Muscle layer of colon (tissue), 2 donors: Measurements from ENCODE around the gene SLC2A6.

Source experiments
- H3K27ac ChIP-seq: one replicate; pipeline ENCODE4 v1.7.0; 2013; ENCODE audit warnings: low read depth, mild to moderate bottlenecking, low read length, moderate library complexity
- H3K27me3 ChIP-seq, 2 donors: one replicate each; pipeline ENCODE4 v1.7.0; 2013; ENCODE audit warnings: low read length in 2 of 2, mild to moderate bottlenecking in 2 of 2; ENCODE audit not compliant: insufficient read depth in 2 of 2, control insufficient read depth in 1 of 2
- H3K36me3 ChIP-seq: one replicate; pipeline ENCODE4 v1.7.0; 2013; ENCODE audit warnings: mild to moderate bottlenecking, low read length; ENCODE audit not compliant: insufficient read depth
- H3K4me1 ChIP-seq: one replicate; pipeline ENCODE4 v1.7.0; 2013; ENCODE audit warnings: mild to moderate bottlenecking, low read length; ENCODE audit not compliant: insufficient read depth
- H3K4me3 ChIP-seq, 2 donors: one replicate each; pipeline ENCODE4 v1.7.0; 2013; ENCODE audit warnings: low read length in 2 of 2, low read depth in 1 of 2, mild to moderate bottlenecking in 1 of 2, moderate library complexity in 1 of 2
- H3K9ac ChIP-seq: one replicate; pipeline ENCODE4 v1.7.0; 2013; ENCODE audit warnings: low read length
- H3K9me3 ChIP-seq: one replicate; pipeline ENCODE4 v1.7.0; 2013; ENCODE audit warnings: mild to moderate bottlenecking, low read length
- donor health status: abdominal sarcoma.
- donor health status: Adenocarcinoma of cecum.

SLC2A6 gene

GRCh38 chr9:133471551-133472276 is 7.2 kb downstream of the SLC2A6 start:
- no peaks in the 10 kb centered on the region for H3K27me3 ChIP-seq
- no peaks in the 10 kb centered on the region for H3K9me3 ChIP-seq
- H3K9ac ChIP-seq, result no peak overlapping the region
- H3K27ac ChIP-seq, result no peak overlapping the region
- no peaks in the 10 kb centered on the region for H3K36me3 ChIP-seq
- H3K4me1 ChIP-seq, result no peaks in the 10 kb centered on the region
- H3K4me3 ChIP-seq, result no peak overlapping the region

GRCh38 chr9:133470988-133471387 is 7.9 kb downstream of the SLC2A6 start:
- Histone ChIP-seq H3K4me1 (no peaks in the 10 kb centered on the region), H3K27ac (no peak overlapping the region), H3K9me3 (no peaks in the 10 kb centered on the region), H3K9ac (no peak overlapping the region), H3K36me3 (no peaks in the 10 kb centered on the region), H3K27me3 (no peaks in the 10 kb centered on the region), H3K4me3 (no peak overlapping the region)

- Histone ChIP-seq H3K4me1 (no peaks in the 10 kb centered on the region), H3K27ac (no peak overlapping the region), H3K27me3 (no peaks in the 10 kb centered on the region), H3K9me3 (no peaks in the 10 kb centered on the region), H3K4me3 (no peak overlapping the region), H3K36me3 (no peaks in the 10 kb centered on the region), H3K9ac (no peak overlapping the region)
Measured at GRCh38 chr9:133470427-133470924, 8.4 kb downstream of the SLC2A6 start.

- Histone ChIP-seq H3K27me3 (no peaks in the 10 kb centered on the region), H3K36me3 (no peaks in the 10 kb centered on the region), H3K4me3 (no peak overlapping the region), H3K27ac (no peak overlapping the region), H3K9ac (no peak overlapping the region), H3K9me3 (no peaks in the 10 kb centered on the region), H3K4me1 (no peaks in the 10 kb centered on the region)
Measured at GRCh38 chr9:133468777-133469421, 10.0 kb downstream of the SLC2A6 start.

- Histone ChIP-seq H3K9me3 (no peaks in the 10 kb centered on the region), H3K4me3 (no peak overlapping the region), H3K27me3 (no peaks in the 10 kb centered on the region), H3K27ac (no peak overlapping the region), H3K36me3 (no peaks in the 10 kb centered on the region), H3K9ac (no peak overlapping the region), H3K4me1 (no peaks in the 10 kb centered on the region)
Measured at GRCh38 chr9:133468374-133468773, 10.5 kb downstream of the SLC2A6 start.

GRCh38 chr9:133467101-133467500 is 11.8 kb downstream of the SLC2A6 start:
- no peak overlapping the region for H3K9ac ChIP-seq
- no peaks in the 10 kb centered on the region for H3K36me3 ChIP-seq
- H3K27me3 ChIP-seq, result no peaks in the 10 kb centered on the region
- H3K9me3 ChIP-seq, result no peaks in the 10 kb centered on the region
- no peak overlapping the region for H3K27ac ChIP-seq
- no peak overlapping the region for H3K4me3 ChIP-seq
- H3K4me1 ChIP-seq, result no peaks in the 10 kb centered on the region

- H3K4me1 ChIP-seq, result peaks cover 4% of the 10 kb centered on the region
- no peak overlapping the region for H3K9ac ChIP-seq
- H3K9me3 ChIP-seq, result no peaks in the 10 kb centered on the region
- no peak overlapping the region for H3K4me3 ChIP-seq
- H3K36me3 ChIP-seq, result no peaks in the 10 kb centered on the region
- H3K27ac ChIP-seq, result no peak overlapping the region
- no peaks in the 10 kb centered on the region for H3K27me3 ChIP-seq
Measured at GRCh38 chr9:133465984-133466383, 12.9 kb downstream of the SLC2A6 start.

- peaks cover 9% of the 10 kb centered on the region for H3K4me1 ChIP-seq
- no peaks in the 10 kb centered on the region for H3K9me3 ChIP-seq
- H3K27ac ChIP-seq, result no peak overlapping the region
- no peaks in the 10 kb centered on the region for H3K36me3 ChIP-seq
- no peak overlapping the region for H3K4me3 ChIP-seq
- no peaks in the 10 kb centered on the region for H3K27me3 ChIP-seq
- no peak overlapping the region for H3K9ac ChIP-seq
Measured at GRCh38 chr9:133464638-133465037, 14.3 kb downstream of the SLC2A6 start.

GRCh38 chr9:133463864-133464615 is 14.9 kb downstream of the SLC2A6 start:
- no peak overlapping the region for H3K27ac ChIP-seq
- H3K36me3 ChIP-seq, result no peaks in the 10 kb centered on the region
- no peak overlapping the region for H3K4me3 ChIP-seq
- no peak overlapping the region for H3K9ac ChIP-seq
- no peaks in the 10 kb centered on the region for H3K9me3 ChIP-seq
- H3K4me1 ChIP-seq, result peaks cover 12% of the 10 kb centered on the region
- no peaks in the 10 kb centered on the region for H3K27me3 ChIP-seq

- Histone ChIP-seq H3K9me3 (no peaks in the 10 kb centered on the region), H3K27me3 (no peaks in the 10 kb centered on the region), H3K4me1 (peaks cover 16% of the 10 kb centered on the region), H3K36me3 (no peaks in the 10 kb centered on the region), H3K4me3 (no peak overlapping the region), H3K27ac (no peak overlapping the region), H3K9ac (no peak overlapping the region)
Measured at GRCh38 chr9:133463234-133463863, 15.6 kb downstream of the SLC2A6 start.

- no peaks in the 10 kb centered on the region for H3K27me3 ChIP-seq
- H3K36me3 ChIP-seq, result no peaks in the 10 kb centered on the region
- no peak overlapping the region for H3K27ac ChIP-seq
- H3K9ac ChIP-seq, result no peak overlapping the region
- no peak overlapping the region for H3K4me3 ChIP-seq
- no peaks in the 10 kb centered on the region for H3K9me3 ChIP-seq
- H3K4me1 ChIP-seq, result peaks cover 16% of the 10 kb centered on the region
Measured at GRCh38 chr9:133461975-133462374, 16.9 kb downstream of the SLC2A6 start.
